ENCODE measurements around the gene SCFD2. TPM values are rescaled to one million over a fixed set of nuclear protein-coding genes. Genes with fewer than 3 reads are reported as not detected.

Gene SCFD2
- total RNA-seq, 6 experiments from 2014 or later, result 35.2 to 46.7 (median 41.5) TPM

DNA sequence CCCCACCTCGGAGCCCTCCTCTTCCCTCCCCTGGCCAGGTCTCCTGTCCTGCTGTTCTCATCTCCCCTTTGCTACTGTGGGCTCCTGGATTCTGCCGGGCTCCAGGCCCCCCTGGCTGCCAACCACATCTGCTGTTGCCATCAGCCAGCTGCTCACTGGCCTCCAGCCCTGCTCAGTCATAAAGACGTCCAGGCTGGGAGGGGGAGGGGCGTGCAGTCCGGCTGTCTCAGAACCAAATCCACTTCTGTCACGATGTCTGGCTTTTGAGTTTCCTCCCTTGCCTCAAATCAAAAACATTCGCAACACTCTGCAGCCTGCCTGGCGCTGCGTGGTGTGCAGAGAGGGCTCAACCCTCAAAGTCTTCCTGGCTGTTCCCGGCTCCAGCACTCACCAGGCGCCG is 496.7 kb downstream of the SCFD2 start:
- TF ChIP-seq, protein P1, sequence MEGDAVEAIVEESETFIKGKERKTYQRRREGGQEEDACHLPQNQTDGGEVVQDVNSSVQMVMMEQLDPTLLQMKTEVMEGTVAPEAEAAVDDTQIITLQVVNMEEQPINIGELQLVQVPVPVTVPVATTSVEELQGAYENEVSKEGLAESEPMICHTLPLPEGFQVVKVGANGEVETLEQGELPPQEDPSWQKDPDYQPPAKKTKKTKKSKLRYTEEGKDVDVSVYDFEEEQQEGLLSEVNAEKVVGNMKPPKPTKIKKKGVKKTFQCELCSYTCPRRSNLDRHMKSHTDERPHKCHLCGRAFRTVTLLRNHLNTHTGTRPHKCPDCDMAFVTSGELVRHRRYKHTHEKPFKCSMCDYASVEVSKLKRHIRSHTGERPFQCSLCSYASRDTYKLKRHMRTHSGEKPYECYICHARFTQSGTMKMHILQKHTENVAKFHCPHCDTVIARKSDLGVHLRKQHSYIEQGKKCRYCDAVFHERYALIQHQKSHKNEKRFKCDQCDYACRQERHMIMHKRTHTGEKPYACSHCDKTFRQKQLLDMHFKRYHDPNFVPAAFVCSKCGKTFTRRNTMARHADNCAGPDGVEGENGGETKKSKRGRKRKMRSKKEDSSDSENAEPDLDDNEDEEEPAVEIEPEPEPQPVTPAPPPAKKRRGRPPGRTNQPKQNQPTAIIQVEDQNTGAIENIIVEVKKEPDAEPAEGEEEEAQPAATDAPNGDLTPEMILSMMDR (IDR thresholded peaks at IDR 0.05), result no peak
- Mint-ChIP-seq H3K27me3 (ENCODE audit: insufficient read depth) (no peaks in the 10 kb centered on the region; the same call in 1 of the 2 replicates), H3K4me3 (no peak overlapping the region), H3K9me3 (no peaks in the 10 kb centered on the region), H3K36me3 (ENCODE audit: low read depth) (peaks cover 16% of the 10 kb centered on the region), H3K4me1 (ENCODE audit: low read depth) (peaks cover 4% of the 10 kb centered on the region; the same call in 1 of the 2 replicates), H3K27ac (no peak overlapping the region)
- DNase-seq, result no peak

DNA sequence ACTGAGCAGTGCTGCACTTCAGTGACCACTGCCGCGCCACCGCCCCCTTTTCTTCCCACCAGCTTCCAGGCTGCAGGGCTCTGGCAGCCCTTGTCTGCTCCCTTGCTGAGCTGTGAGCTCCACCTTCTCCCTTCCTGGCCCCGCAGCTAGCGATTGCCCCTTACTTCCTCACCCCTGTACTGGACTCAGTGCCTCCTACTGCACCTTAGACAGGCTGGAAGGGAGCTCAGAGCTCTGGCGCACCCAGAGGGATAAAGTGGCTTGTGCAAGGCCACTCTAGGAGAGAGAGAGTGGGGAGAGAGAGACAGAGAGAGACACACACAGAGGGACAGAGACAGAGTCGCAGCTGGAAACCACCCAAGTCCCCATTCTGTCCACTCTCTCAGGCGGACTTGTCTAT is 497.7 kb downstream of the SCFD2 start:
- Mint-ChIP-seq H3K9me3 (no peaks in the 10 kb centered on the region), H3K4me3 (no peak overlapping the region), H3K4me1 (ENCODE audit: low read depth) (peaks cover 4% of the 10 kb centered on the region; the same call in 1 of the 2 replicates), H3K27ac (no peak overlapping the region), H3K36me3 (ENCODE audit: low read depth) (peaks cover 12% of the 10 kb centered on the region), H3K27me3 (ENCODE audit: insufficient read depth) (no peaks in the 10 kb centered on the region; the same call in 1 of the 2 replicates)
- TF ChIP-seq, protein P1 (IDR thresholded peaks at IDR 0.05), result no peak
- no peak for DNase-seq

DNA sequence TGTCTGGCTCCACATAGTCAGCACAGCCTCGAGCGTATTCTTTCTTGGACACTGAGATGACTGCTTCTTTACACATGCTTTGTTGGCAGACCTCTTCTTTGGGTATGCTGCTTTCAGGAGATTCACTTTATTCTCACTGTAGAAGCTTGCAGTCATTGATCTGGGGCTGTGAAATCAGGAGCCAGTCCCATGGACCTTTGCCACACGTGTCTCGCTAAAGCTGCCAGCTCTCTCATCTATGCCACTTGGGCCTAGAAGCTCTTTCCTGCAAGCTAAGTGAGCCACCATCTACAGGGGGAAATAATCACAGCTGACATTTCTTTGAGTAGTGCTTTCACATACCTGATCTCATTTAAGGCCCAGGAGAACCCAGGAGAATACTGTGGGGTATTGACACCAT is 498.7 kb downstream of the SCFD2 start:
- H3K4me1 Mint-ChIP-seq (ENCODE audit: low read depth), result peaks cover 4% of the 10 kb centered on the region; the same call in 1 of the 2 replicates
- no peak overlapping the region for H3K27ac Mint-ChIP-seq
- DNase-seq, result no peak
- TF ChIP-seq, protein P1 (IDR thresholded peaks at IDR 0.05), result no peak
- no peaks in the 10 kb centered on the region for H3K9me3 Mint-ChIP-seq
- H3K36me3 Mint-ChIP-seq (ENCODE audit: low read depth), result peaks cover 12% of the 10 kb centered on the region
- H3K4me3 Mint-ChIP-seq, result no peak overlapping the region
- H3K27me3 Mint-ChIP-seq (ENCODE audit: insufficient read depth), result peaks cover 5% of the 10 kb centered on the region

DNA sequence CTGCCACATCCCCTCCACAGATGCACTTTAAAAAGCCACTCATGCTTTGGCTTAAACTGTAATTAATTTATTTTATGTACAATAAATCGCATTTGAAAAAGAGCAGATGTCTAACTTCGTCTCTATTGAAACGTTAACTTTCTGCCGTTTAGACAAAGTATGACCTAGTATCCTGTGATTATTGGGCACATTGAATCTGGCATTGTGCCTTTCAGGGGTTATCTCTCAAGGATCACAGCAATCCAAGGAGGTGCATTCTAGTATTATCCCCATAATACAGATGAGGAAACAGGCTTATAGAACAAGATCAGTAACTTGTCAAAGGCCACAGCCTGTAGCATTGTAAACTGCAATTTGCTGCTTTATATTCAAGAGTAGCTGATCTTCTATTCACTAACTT is 499.1 kb downstream of the SCFD2 start:
- Mint-ChIP-seq H3K27ac (no peak overlapping the region), H3K27me3 (ENCODE audit: insufficient read depth) (peaks cover 5% of the 10 kb centered on the region), H3K4me3 (no peak overlapping the region), H3K9me3 (no peaks in the 10 kb centered on the region), H3K36me3 (ENCODE audit: low read depth) (peaks cover 12% of the 10 kb centered on the region), H3K4me1 (ENCODE audit: low read depth) (peaks cover 5% of the 10 kb centered on the region)
- no peak for DNase-seq
- TF ChIP-seq, protein P1 (IDR thresholded peaks at IDR 0.05), result no peak

DNA sequence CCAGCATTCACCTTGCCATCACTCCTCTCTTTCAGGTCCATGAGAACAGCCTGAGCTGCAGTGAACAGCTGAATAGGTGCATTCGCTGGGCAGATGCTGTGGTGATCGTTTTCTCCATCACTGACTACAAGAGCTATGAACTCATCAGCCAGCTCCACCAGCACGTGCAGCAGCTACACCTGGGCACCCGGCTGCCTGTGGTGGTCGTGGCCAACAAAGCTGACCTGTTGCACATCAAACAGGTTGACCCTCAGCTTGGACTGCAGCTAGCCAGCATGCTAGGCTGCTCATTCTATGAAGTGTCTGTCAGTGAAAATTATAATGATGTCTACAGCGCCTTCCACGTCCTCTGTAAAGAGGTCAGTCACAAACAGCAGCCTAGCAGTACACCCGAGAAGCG is 500.6 kb downstream of the SCFD2 start:
- Mint-ChIP-seq H3K36me3 (ENCODE audit: low read depth) (no peaks in the 10 kb centered on the region), H3K27me3 (ENCODE audit: insufficient read depth) (peaks cover 14% of the 10 kb centered on the region), H3K9me3 (no peaks in the 10 kb centered on the region), H3K4me1 (ENCODE audit: low read depth) (peaks cover 10% of the 10 kb centered on the region), H3K4me3 (no peak overlapping the region), H3K27ac (no peak overlapping the region)
- no peak for DNase-seq
- TF ChIP-seq, protein P1 (IDR thresholded peaks at IDR 0.05), result no peak

DNA sequence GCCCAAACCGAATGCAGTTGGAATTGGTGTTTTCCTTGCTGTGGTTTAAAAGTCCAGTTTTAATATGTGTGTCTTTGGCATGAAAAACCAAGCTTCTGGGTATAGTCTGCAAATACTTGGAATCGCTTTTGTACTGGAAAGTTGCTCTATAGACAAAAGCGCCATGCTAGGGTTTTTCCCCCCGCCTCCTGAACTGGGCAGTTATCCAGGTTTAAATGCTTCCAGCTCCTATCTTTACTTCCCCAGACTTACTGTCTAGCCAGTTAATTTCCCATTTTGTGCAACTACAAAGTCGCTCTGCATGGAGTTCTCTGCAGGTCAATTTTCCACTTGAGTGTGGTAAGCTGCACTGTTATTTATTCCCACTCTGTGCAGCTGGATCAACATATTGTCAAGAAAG is 501.1 kb downstream of the SCFD2 start:
- no peak overlapping the region for H3K4me3 Mint-ChIP-seq
- H3K9me3 Mint-ChIP-seq, result no peaks in the 10 kb centered on the region
- TF ChIP-seq, protein P1 (IDR thresholded peaks at IDR 0.05), result no peak
- H3K27me3 Mint-ChIP-seq (ENCODE audit: insufficient read depth), result peaks cover 14% of the 10 kb centered on the region
- no peaks in the 10 kb centered on the region for H3K36me3 Mint-ChIP-seq (ENCODE audit: low read depth)
- no peak for DNase-seq
- H3K27ac Mint-ChIP-seq, result no peak overlapping the region
- H3K4me1 Mint-ChIP-seq (ENCODE audit: low read depth), result peaks cover 10% of the 10 kb centered on the region
